Stomach (tissue), 4 donors: Measurements from ENCODE around the gene STRBP.

ENCODE experiments used
- EP300 ChIP-seq: sonication (generic); formaldehyde crosslinking; IDR thresholded peaks from one replicate; pipeline ENCODE4 v1.6.1; 2017; ENCODE audit warnings: antibody characterized with exemption
- TF ChIP-seq, protein P1 (sequence below), 7 experiments: fragments of 450-650 bp in 4 of 7; fragments of 200-600 bp in 3 of 7; sonication (generic) in 3 of 7; IDR thresholded peaks; one replicate each; pipeline ENCODE4 v1.5.1; 2016 to 2019; ENCODE audit warnings: antibody characterized with exemption in 7 of 7, control low read depth in 2 of 7, mild to moderate bottlenecking in 1 of 7

DNA sequence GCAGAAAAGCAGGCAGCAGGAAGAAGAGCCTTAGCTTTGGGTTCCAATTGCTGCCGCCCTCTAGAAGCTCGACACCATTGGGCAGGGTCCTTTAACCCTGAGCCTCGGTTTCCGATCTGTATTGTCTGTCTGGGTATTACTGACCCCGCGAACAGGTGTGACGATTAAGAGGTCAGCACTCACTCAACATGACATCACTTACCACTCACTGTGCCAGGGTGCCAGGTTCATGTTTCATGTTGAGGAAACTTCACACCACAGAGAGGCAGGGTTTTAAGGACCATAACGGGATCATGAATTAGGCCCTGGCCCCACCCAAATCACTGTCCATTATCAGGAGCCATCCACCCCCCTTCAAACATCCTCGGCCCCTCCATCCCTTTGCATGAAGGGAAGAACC is 159.4 kb downstream of the STRBP start:
- TF ChIP-seq, protein P1, sequence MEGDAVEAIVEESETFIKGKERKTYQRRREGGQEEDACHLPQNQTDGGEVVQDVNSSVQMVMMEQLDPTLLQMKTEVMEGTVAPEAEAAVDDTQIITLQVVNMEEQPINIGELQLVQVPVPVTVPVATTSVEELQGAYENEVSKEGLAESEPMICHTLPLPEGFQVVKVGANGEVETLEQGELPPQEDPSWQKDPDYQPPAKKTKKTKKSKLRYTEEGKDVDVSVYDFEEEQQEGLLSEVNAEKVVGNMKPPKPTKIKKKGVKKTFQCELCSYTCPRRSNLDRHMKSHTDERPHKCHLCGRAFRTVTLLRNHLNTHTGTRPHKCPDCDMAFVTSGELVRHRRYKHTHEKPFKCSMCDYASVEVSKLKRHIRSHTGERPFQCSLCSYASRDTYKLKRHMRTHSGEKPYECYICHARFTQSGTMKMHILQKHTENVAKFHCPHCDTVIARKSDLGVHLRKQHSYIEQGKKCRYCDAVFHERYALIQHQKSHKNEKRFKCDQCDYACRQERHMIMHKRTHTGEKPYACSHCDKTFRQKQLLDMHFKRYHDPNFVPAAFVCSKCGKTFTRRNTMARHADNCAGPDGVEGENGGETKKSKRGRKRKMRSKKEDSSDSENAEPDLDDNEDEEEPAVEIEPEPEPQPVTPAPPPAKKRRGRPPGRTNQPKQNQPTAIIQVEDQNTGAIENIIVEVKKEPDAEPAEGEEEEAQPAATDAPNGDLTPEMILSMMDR (IDR thresholded peaks at IDR 0.05), result no peak
- no peak for TF ChIP-seq EP300
